ENCODE data around the gene SCT.
"Not testable (repeated sequence)": the region's sequence is repeated elsewhere in the genome, so short reads cannot be mapped to it uniquely, and the experiment has no call there.

The SCT gene

GRCh38 chr11:626475-627307, at the start of gene SCT:
SCT (minus strand) TSS chr11:627181; CDS start chr11:627143, 38 bp downstream.
- in situ Hi-C loops (cut with MboI; ENCODE audit: low sequenced_read_pairs) = no loop called here

- in situ Hi-C loops (cut with MboI; ENCODE audit: low sequenced_read_pairs) = no loop called here
Observed at GRCh38 chr11:674406-674805, 47.4 kb upstream of the SCT start.

DNA sequence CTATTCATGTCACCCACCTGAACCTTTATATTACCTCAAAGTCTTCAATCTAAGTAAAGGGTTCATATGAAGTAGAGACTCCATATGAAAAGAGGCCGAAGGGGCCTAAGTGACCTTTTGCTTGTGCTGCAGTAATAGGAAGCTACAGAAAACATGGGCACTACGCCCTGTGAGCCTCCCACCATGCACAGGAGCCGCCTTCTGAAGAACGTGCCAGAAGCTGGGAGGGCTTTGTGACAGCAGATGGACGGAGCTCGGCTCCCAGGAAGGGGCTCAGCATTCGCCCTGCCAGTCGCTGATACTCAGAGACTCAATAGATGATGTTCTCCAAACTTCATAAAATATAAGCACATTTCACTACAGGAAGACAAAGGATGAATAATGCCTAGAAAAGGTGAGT, 46.9 kb upstream of the SCT start:
- in situ Hi-C loops (cut with MboI; ENCODE audit: low sequenced_read_pairs) = no loop called here

DNA sequence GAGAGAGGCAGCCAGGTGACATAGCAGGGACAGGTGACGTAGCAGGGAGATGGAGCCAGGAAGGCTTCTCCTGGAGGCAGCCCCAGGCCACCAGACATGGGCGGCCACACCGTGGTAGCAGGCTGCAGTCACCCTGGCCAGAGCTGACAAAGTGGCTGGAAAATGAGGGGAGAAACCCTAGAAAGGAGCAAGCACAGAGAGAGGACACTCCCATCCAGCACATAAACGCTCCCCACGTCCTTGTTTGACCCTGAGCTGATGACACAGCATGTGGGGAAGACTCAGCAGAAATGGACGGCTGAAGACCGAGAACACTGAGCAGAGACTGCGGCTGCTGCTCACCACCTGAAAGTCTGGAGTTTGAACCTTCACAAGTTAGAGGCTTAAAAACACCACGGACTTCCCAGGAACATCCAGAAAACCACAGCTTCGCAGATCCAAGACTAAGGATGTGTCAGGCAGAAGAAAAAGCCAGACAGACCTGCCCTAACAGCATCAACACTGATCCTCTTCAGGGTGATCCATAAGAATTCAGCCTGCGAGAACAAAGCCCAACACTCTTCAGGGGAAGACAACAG, 38.8 kb upstream of the SCT start:
- in situ Hi-C loops (cut with MboI; ENCODE audit: low sequenced_read_pairs) = no loop called here

GRCh38 chr11:665062-665703, 38.2 kb upstream of the SCT start:
- in situ Hi-C loops (cut with MboI; ENCODE audit: low sequenced_read_pairs) = no loop called here

GRCh38 chr11:662689-663274, 35.8 kb upstream of the SCT start:
- in situ Hi-C loops (cut with MboI; ENCODE audit: low sequenced_read_pairs) = no loop called here

- in situ Hi-C loops (cut with MboI; ENCODE audit: low sequenced_read_pairs) = no loop called here
Observed at GRCh38 chr11:660681-661444, 33.9 kb upstream of the SCT start.

GRCh38 chr11:660281-660680, 33.3 kb upstream of the SCT start:
- in situ Hi-C loops (cut with MboI; ENCODE audit: low sequenced_read_pairs) = no loop called here

GRCh38 chr11:659532-660085, 32.6 kb upstream of the SCT start:
- in situ Hi-C loops (cut with MboI; ENCODE audit: low sequenced_read_pairs) = no loop called here

DNA sequence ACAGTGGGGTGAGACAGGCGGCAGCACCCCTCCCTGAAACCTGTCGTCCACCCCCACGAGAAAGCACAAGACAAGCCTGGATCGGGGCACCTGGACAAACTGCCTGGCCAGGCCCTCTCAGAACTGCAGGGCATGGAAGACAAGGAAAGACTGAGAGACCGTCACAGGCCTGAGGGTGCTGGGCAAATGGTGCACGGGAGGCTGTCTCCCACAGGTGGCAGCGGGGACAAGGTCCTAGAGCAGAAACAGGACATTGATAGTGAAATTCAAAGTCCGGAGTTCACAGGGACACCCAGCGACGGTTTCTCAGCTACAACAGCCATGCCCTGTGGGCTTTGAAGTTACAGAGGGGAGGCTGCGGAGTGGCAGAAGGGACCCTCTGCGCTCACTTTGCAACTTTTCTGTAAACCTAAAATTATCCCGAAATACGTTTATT, 30.7 kb upstream of the SCT start:
- in situ Hi-C loops (cut with MboI; ENCODE audit: low sequenced_read_pairs) = no loop called here

DNA sequence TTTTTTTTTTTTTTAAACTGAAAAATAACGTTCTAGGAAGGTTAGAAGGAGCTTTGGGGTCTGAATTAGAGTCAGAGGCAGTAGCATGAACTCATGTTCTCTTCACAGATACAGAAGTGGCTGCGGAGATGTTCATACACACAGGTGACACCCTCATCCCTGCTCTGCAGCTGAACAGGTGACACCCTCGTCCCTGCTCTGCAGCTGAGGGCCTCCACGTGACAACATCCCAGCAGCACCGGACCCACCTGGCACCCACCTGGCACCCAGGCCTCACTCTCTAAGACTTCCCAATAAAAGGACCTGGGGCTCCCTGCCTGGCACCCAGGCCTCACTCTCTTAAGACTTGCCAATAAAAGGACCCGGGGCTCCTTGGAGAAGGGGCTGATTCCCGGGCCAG, 29.9 kb upstream of the SCT start:
- in situ Hi-C loops (cut with MboI; ENCODE audit: low sequenced_read_pairs) = no loop called here

GRCh38 chr11:656426-656825, 29.4 kb upstream of the SCT start:
- in situ Hi-C loops (cut with MboI; ENCODE audit: low sequenced_read_pairs) = no loop called here

DNA sequence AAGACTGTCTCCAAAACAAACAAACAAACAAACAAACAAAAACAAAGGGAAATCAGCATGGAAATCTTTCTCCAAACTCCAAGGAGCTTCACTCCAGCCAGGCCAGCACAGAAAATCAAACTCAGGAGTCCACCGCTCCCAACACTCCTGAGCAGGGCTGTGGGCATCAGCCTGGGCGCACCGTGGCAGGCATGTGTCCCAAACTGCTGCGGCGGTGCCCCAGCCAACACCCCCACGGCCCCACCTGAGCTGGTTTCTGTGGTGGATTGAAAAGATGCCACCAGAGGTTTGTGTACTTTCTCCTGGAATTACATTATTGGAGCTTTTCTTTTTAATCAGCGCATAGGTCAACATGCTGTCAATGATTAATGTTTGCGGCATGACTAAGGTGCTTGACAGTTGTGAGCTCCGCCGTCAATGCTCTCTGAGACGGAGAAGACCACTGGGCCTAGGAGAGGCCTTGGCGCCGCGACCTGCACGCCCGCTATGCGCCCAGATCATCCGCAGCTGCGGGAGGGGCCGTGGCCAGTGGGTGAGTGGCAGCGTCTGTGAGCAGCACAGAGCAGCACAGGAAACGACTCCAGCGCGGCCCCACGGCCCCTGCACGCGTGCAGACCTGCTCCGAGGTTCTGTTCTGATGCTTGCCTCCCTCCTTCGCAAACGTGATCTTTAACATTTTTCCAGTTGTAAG, 28.2 kb upstream of the SCT start:
- in situ Hi-C loops (cut with MboI; ENCODE audit: low sequenced_read_pairs) = no loop called here

- in situ Hi-C loops (cut with MboI; ENCODE audit: low sequenced_read_pairs) = not testable (repeated sequence)
Observed at GRCh38 chr11:654444-654843, 27.5 kb upstream of the SCT start.

DNA sequence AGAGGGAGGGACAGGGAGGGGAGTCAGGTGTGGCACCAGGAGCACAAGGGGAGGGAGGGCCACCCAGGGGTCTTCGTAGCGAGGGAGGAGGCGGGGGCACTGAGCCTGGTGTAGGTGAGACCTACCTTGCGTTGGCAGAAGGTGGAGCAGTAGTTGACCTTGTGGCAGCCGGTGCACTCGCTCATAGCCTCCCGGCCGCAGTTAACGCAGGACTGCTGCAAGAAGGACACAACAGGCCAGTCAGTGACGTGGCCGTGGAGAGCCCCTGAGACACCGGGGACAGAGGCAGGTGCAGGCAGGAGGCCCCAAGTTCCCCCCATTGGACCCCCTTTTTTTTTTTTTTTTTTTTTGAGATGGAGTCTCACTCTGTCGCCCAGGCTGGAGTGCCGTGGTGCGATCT, 26.9 kb upstream of the SCT start:
- in situ Hi-C loops (cut with MboI; ENCODE audit: low sequenced_read_pairs) = no loop called here

DNA sequence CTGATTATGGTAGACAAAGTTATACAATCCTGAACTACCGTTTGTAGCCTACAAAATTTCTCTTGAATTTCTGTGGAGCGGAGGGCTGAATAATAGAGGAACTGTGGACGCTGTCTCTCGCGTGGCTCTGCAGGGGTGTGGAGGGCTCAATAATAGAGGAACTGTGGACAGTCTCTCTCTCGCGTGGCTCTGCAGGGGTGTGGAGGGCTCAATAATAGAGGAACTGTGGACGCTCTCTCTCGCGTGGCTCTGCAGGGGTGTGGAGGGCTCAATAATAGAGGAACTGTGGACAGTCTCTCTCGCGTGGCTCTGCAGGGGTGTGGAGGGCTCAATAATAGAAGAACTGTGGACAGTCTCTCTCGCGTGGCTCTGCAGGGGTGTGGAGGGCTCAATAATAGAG, 26.2 kb upstream of the SCT start:
- in situ Hi-C loops (cut with MboI; ENCODE audit: low sequenced_read_pairs) = not testable (repeated sequence)

GRCh38 chr11:650482-650881, 23.5 kb upstream of the SCT start:
- in situ Hi-C loops (cut with MboI; ENCODE audit: low sequenced_read_pairs) = no loop called here

DNA sequence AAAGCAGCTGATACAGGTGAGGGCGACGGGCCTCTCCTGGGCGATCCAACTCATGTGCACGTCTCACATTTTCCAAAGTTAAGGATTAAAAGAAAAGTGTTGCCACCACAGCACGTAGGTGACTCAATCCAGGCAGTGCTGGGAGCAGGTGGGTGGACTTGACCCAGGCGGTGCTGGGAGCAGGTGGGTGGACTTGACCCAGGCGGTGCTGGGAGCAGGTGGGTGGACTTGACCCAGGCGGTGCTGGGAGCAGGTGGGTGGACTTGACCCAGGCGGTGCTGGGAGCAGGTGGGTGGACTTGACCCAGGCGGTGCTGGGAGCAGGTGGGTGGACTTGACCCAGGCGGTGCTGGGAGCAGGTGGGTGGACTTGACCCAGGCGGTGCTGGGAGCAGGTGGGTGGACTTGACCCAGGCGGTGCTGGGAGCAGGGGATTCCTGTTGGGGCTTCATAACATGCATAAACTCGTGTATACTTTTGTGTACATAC, 20.7 kb upstream of the SCT start:
- in situ Hi-C loops (cut with MboI; ENCODE audit: low sequenced_read_pairs) = not testable (repeated sequence)

DNA sequence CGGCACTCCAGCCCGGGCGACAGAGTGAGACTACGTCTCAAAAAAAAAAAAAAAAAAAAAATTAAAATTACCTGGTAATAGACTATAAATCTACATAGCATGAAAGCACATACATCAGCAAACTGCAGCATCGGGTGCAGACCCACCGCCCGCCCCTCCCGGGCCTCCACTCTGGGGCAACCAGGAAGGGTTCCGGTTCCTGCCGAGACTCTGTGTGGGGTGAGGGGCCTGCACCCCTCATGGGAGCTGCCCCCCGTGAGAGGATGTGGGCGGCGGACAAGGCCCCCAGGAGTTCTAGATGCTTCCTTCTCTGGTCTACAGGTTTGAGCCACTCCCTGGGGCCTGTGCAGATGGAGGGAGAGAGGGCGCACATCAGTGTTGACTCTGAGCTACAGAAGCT, 19.2 kb upstream of the SCT start:
- in situ Hi-C loops (cut with MboI; ENCODE audit: low sequenced_read_pairs) = no loop called here

GRCh38 chr11:645536-645935, 18.6 kb upstream of the SCT start:
- in situ Hi-C loops (cut with MboI; ENCODE audit: low sequenced_read_pairs) = no loop called here

Data from hTERT RPE-1 (cell line).